Endodermal cell (in vitro differentiated cells): ENCODE measurements around the gene EEFSEC. TPM values are rescaled to one million over a fixed set of nuclear protein-coding genes. Genes with fewer than 3 reads are reported as not detected.

ENCODE experiments used
- DNase-seq: peaks from one replicate; pipeline ENCODE4 v3.0.0-alpha.2; 2017
- H3K27ac ChIP-seq: 2 replicates; pipeline ENCODE4 v1.5.1; 2013; ENCODE audit warnings: mild to moderate bottlenecking, low read depth, low read length, moderate library complexity
- H3K27me3 ChIP-seq: 2 replicates; pipeline ENCODE4 v1.6.1; 2013; ENCODE audit warnings: mild to moderate bottlenecking, low read length, moderate library complexity; ENCODE audit not compliant: insufficient read depth, control insufficient read depth, poor library complexity, severe bottlenecking
- H3K36me3 ChIP-seq: 2 replicates; pipeline ENCODE4 v1.7.0; 2013; ENCODE audit warnings: mild to moderate bottlenecking, low read length, moderate library complexity; ENCODE audit not compliant: control insufficient read depth, insufficient read depth
- H3K4me1 ChIP-seq: one replicate; pipeline ENCODE4 v1.7.0; 2013; ENCODE audit warnings: low read length; ENCODE audit not compliant: control insufficient read depth, insufficient read depth
- H3K4me3 ChIP-seq: 2 replicates; pipeline ENCODE4 v1.5.1; 2013; ENCODE audit warnings: mild to moderate bottlenecking, low read length, moderate library complexity
- H3K9ac ChIP-seq: 2 replicates; pipeline ENCODE4 v1.6.1; 2013; ENCODE audit warnings: mild to moderate bottlenecking, low read length, moderate library complexity; ENCODE audit not compliant: poor library complexity, severe bottlenecking; ENCODE audit errors: extremely low read depth
- H3K9me3 ChIP-seq: 2 replicates; pipeline ENCODE4 v1.6.1; 2013; ENCODE audit warnings: mild to moderate bottlenecking, low read length, moderate library complexity; ENCODE audit not compliant: control insufficient read depth
- H3K27ac Mint-ChIP-seq: 2 replicates; pipeline ENCODE4 v1.8.0; 2020; ENCODE audit warnings: mixed read lengths
- H3K27me3 Mint-ChIP-seq: 2 replicates; pipeline ENCODE4 v1.8.0; 2021; ENCODE audit warnings: mild to moderate bottlenecking, mixed read lengths; ENCODE audit not compliant: insufficient read depth
- H3K36me3 Mint-ChIP-seq: 2 replicates; pipeline ENCODE4 v1.8.0; 2020; ENCODE audit warnings: low read depth, mixed read lengths
- H3K4me1 Mint-ChIP-seq: 2 replicates; pipeline ENCODE4 v1.8.0; 2020; ENCODE audit warnings: mixed read lengths
- H3K4me3 Mint-ChIP-seq: 2 replicates; pipeline ENCODE4 v1.8.0; 2020; ENCODE audit warnings: mild to moderate bottlenecking, moderate library complexity, mixed read lengths
- H3K9me3 Mint-ChIP-seq: 2 replicates; pipeline ENCODE4 v1.8.0; 2020; ENCODE audit warnings: mild to moderate bottlenecking, mixed read lengths
- CTCF ChIP-seq: fragments of 200-600 bp; sonication (generic); conservative IDR thresholded peaks from 2 replicates; pipeline ENCODE4 v1.5.0; 2021; ENCODE audit warnings: antibody characterized with exemption, mild to moderate bottlenecking
- WGBS, 2 experiments: methylation state at CpG; one replicate each; pipeline versions ENCODE4 v1.1.5 to v1.1.7; 2013; ENCODE audit warnings: missing lambda C conversion rate in 2 of 2, mixed read lengths in 1 of 2; ENCODE audit not compliant: insufficient coverage in 1 of 2, insufficient read length in 1 of 2; 5-methylcytosine and 5-hydroxymethylcytosine counted together
- total RNA-seq, 2 donors: library from RNA; stranded (reverse); fragmentation: NEBNext Ultra II Directional in 1 of 2; extraction: Animal tissue kit (Norgen Biotek cat#: 25700) in 1 of 2; gene quantifications; 2 replicates in 1 of 2; 3 replicates in 1 of 2; pipeline ENCODE4 v1.2.1, GENCODE V29; 2021

EEFSEC gene
- total RNA-seq, 2 donors from 2014 or later: 11.9 to 15.8 TPM

- Histone ChIP-seq H3K9me3 (no peaks in the 10 kb centered on the region), H3K4me1 (no peaks in the 10 kb centered on the region), H3K27ac (no peak overlapping the region), H3K36me3 (no peaks in the 10 kb centered on the region), H3K4me3 (no peak overlapping the region), H3K9ac (no peak overlapping the region), H3K27me3 (peaks cover 44% of the 10 kb centered on the region)
- Mint-ChIP-seq H3K36me3 (no peaks in the 10 kb centered on the region), H3K27me3 (peaks cover 48% of the 10 kb centered on the region), H3K4me3 (no peak overlapping the region), H3K4me1 (peaks cover 3% of the 10 kb centered on the region), H3K9me3 (peaks cover 3% of the 10 kb centered on the region), H3K27ac (no peak overlapping the region)
- no peak for TF ChIP-seq CTCF
- 93 to 94% methylated on average over 4 to 7 of the region's 7 CpGs for WGBS, 2 experiments
- DNase-seq: no peak
These were observed 270.4 kb downstream of the EEFSEC start for GRCh38 chr3:128423525-128424147.

- no peak for DNase-seq
- Mint-ChIP-seq H3K27ac (no peak overlapping the region), H3K9me3 (no peaks in the 10 kb centered on the region), H3K4me3 (no peak overlapping the region), H3K27me3 (peaks cover 55% of the 10 kb centered on the region), H3K36me3 (no peaks in the 10 kb centered on the region), H3K4me1 (peaks cover 3% of the 10 kb centered on the region)
- H3K36me3 ChIP-seq: no peaks in the 10 kb centered on the region
- H3K27me3 ChIP-seq: peaks cover 51% of the 10 kb centered on the region
- 91 to 100% methylated on average over 3 to 14 of the region's 14 CpGs for WGBS, 2 experiments
- H3K9me3 ChIP-seq: no peaks in the 10 kb centered on the region
- no peak for TF ChIP-seq CTCF
- H3K4me3 ChIP-seq: no peak overlapping the region
- no peak overlapping the region for H3K9ac ChIP-seq
- no peak overlapping the region for H3K27ac ChIP-seq
- H3K4me1 ChIP-seq: no peaks in the 10 kb centered on the region
These were observed 271.3 kb downstream of the EEFSEC start for GRCh38 chr3:128424508-128425069.

GRCh38 chr3:128425142-128425845, 272.0 kb downstream of the EEFSEC start:
- DNase-seq: no peak
- no peak for TF ChIP-seq CTCF
- H3K36me3 Mint-ChIP-seq: no peaks in the 10 kb centered on the region
- H3K36me3 ChIP-seq: no peaks in the 10 kb centered on the region
- no peaks in the 10 kb centered on the region for H3K4me1 ChIP-seq
- peaks cover 62% of the 10 kb centered on the region for H3K27me3 Mint-ChIP-seq
- no peak overlapping the region for H3K9ac ChIP-seq
- no peaks in the 10 kb centered on the region for H3K9me3 ChIP-seq
- peaks cover 58% of the 10 kb centered on the region for H3K27me3 ChIP-seq
- no peak overlapping the region for H3K27ac Mint-ChIP-seq
- no peak overlapping the region for H3K27ac ChIP-seq
- 92 to 95% methylated on average over 19 to 23 of the region's 23 CpGs for WGBS, 2 experiments
- no peak overlapping the region for H3K4me3 ChIP-seq
- no peaks in the 10 kb centered on the region for H3K4me1 Mint-ChIP-seq
- no peak overlapping the region for H3K4me3 Mint-ChIP-seq
- H3K9me3 Mint-ChIP-seq: no peaks in the 10 kb centered on the region
